ENCODE data around the gene SOCS3.

SOCS3 gene

DNA sequence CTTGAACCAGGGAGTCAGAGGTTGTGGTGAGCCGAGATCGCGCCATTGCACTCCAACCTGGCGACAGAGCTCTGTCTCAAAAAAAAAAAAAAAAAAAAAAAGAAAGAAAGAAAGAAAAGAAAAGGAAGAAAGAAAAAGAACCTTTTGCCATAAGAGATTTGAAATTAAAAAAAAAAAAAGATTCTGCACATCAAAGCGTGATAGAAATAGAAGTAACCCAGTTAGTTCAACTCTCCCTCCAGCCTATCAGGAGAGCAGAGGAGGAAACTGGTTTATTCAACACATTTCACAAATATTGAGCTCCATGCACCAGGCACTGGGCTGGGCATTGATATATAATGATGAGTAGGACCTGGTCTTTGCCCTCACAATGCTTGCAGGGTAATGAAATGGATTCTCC lies 2.4 kb upstream of the SOCS3 start:
- no peak for TF ChIP-seq TAF1 (IDR thresholded peaks at IDR 0.05; ENCODE audit: borderline replicate concordance, insufficient read depth, low read length)
- TF ChIP-seq POLR2AphosphoS5 (IDR thresholded peaks at IDR 0.05; ENCODE audit: low read depth, low read length) = no peak
- TF ChIP-seq, protein P1, sequence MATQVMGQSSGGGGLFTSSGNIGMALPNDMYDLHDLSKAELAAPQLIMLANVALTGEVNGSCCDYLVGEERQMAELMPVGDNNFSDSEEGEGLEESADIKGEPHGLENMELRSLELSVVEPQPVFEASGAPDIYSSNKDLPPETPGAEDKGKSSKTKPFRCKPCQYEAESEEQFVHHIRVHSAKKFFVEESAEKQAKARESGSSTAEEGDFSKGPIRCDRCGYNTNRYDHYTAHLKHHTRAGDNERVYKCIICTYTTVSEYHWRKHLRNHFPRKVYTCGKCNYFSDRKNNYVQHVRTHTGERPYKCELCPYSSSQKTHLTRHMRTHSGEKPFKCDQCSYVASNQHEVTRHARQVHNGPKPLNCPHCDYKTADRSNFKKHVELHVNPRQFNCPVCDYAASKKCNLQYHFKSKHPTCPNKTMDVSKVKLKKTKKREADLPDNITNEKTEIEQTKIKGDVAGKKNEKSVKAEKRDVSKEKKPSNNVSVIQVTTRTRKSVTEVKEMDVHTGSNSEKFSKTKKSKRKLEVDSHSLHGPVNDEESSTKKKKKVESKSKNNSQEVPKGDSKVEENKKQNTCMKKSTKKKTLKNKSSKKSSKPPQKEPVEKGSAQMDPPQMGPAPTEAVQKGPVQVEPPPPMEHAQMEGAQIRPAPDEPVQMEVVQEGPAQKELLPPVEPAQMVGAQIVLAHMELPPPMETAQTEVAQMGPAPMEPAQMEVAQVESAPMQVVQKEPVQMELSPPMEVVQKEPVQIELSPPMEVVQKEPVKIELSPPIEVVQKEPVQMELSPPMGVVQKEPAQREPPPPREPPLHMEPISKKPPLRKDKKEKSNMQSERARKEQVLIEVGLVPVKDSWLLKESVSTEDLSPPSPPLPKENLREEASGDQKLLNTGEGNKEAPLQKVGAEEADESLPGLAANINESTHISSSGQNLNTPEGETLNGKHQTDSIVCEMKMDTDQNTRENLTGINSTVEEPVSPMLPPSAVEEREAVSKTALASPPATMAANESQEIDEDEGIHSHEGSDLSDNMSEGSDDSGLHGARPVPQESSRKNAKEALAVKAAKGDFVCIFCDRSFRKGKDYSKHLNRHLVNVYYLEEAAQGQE (IDR thresholded peaks at IDR 0.05; ENCODE audit: insufficient read depth in 1 of 2, low read depth in 2 of 2, low read length in 2 of 2) = no peak
- no peak for TF ChIP-seq FOXP2 (optimal IDR thresholded peaks at IDR 0.05; ENCODE audit: borderline replicate concordance, extremely low read depth, extremely low read length, insufficient read depth)
- no peak for TF ChIP-seq SIN3A (IDR thresholded peaks at IDR 0.05; ENCODE audit: borderline replicate concordance, insufficient read depth, low read length)

DNA sequence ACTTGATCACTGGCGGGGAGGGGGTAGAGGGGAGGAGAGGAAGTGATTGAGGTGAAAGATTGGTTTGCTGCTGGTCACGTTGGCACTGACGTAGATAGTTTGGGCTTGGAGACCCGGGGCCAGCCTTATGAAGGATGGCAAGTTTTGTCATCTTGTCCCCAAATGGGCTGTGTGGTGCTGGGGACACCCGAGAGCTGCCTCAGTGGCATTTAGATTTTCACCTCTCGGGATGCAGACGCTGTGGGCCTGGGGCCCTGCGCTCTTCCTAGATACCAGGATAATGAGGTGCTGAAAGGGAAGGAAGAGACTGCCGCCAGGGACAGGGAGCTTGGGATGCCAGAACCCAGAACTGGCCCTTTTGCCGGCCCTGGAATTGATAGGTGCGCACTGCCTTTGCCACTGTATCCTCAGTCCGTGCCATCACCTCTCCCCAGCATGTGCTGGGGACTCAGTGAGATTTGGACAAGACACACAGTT lies 1.4 kb upstream of the SOCS3 start:
- no peak for TF ChIP-seq SIN3A (IDR thresholded peaks at IDR 0.05; ENCODE audit: borderline replicate concordance, insufficient read depth, low read length)
- TF ChIP-seq FOXP2 (optimal IDR thresholded peaks at IDR 0.05; ENCODE audit: borderline replicate concordance, extremely low read depth, extremely low read length, insufficient read depth) = no peak
- no peak for TF ChIP-seq POLR2AphosphoS5 (IDR thresholded peaks at IDR 0.05; ENCODE audit: low read depth, low read length)
- TF ChIP-seq, protein P1 (IDR thresholded peaks at IDR 0.05; ENCODE audit: insufficient read depth in 1 of 2, low read depth in 2 of 2, low read length in 2 of 2) = no peak
- no peak for TF ChIP-seq TAF1 (IDR thresholded peaks at IDR 0.05; ENCODE audit: borderline replicate concordance, insufficient read depth, low read length)

DNA sequence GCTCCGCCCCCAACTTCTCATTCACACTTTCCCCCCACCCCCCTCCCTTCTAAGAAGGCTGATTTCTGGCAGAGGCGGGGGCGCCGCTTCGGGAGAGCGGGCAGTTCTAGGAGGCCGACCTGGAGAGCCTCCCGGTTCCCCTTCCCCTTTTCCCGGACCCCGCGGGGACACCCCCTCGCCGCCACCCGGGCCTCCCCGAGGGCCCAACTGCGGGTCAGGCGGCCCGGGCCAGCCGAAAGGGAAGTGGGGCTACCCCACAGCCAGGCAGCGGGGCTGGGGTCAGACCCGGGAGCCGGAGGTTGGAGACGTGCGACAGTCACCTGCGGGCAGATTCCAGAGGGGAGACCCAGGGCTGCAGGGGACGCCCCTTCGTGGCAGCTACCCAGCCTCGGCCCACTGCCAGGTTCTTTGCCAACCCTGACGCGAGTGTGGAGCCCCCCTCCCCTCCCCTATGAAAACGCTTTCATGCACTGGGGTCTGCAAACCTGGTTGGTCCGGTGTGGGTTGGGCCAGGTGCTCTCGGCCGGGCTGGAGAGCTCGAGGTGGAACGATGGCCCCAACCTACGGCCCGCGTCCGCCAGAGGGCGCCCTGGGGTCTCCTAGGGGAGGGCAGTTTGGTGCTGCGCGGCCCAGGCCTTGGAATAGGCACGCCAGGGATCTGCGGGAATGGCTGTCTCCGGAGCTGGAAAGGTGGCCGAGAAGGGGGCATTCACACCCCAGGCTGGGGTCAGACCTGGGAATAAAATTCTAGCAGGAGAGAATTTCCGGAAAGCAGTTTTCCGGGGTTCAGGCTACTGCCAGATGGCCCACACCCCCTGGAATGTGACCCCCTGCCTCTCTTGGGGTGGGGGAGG lies 721 bp upstream of the SOCS3 start:
- TF ChIP-seq TAF1 (IDR thresholded peaks at IDR 0.05; ENCODE audit: borderline replicate concordance, insufficient read depth, low read length) (no peak), POLR2AphosphoS5 (IDR thresholded peaks at IDR 0.05; ENCODE audit: low read depth, low read length) (no peak), SIN3A (IDR thresholded peaks at IDR 0.05; ENCODE audit: borderline replicate concordance, insufficient read depth, low read length) (no peak), FOXP2 (optimal IDR thresholded peaks at IDR 0.05; ENCODE audit: borderline replicate concordance, extremely low read depth, extremely low read length, insufficient read depth) (no peak)
- TF ChIP-seq, protein P1 (IDR thresholded peaks at IDR 0.05; ENCODE audit: insufficient read depth in 1 of 2, low read depth in 2 of 2, low read length in 2 of 2) = no peak

DNA sequence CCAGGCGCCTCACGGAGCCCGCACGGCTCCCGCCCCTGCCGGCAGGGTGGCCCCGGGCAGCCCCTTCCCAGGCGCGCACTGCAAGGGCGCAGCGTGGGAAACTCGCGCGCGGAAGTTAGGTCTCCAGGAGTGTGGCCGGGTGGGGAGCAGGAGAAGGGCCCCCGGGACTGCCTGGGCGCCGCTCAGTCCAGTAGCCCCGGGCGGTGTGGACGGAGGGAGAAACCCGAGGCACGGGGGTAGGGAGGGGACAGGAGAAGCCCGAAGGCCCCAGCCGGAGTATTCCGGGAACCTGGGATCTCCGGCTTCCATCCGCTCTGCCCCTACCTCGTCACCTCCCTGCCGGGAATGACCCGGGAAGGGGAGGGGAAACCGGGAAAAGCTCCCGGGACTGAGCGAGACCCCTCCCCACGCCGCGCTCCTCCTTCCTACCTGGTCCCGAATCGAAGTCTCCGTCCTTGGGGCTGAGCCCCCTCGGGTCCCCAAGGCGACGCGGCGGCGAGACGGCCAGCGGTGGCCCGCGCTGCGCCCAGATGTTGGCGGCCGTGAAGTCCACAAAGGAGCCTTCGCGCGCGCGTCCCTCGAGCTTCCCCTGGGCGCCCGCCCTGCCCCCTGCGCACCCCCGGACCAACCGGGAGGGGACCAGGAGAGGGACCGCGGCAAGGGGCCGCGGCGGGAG lies 418 bp downstream of the SOCS3 start:
- TF ChIP-seq POLR2AphosphoS5 (IDR thresholded peaks at IDR 0.05; ENCODE audit: low read depth, low read length) (no peak), TAF1 (IDR thresholded peaks at IDR 0.05; ENCODE audit: borderline replicate concordance, insufficient read depth, low read length) (no peak), SIN3A (IDR thresholded peaks at IDR 0.05; ENCODE audit: borderline replicate concordance, insufficient read depth, low read length) (no peak), FOXP2 (optimal IDR thresholded peaks at IDR 0.05; ENCODE audit: borderline replicate concordance, extremely low read depth, extremely low read length, insufficient read depth) (no peak)
- TF ChIP-seq, protein P1 (IDR thresholded peaks at IDR 0.05; ENCODE audit: insufficient read depth in 1 of 2, low read depth in 2 of 2, low read length in 2 of 2) = no peak

Measured in PFSK-1 (cell line).